Activated CD4-positive, alpha-beta T cell treated with anti-CD3 and anti-CD28 coated beads for 36 hours (primary cell): ENCODE measurements around the gene PADI6. TPM values are rescaled to one million over a fixed set of nuclear protein-coding genes. Genes with fewer than 3 reads are reported as not detected.

Experiments
- ATAC-seq: fragments of 200-7000 bp; cut with Tn5 transposase; one replicate; pipeline ENCODE4 v1.10.0; 2021; ENCODE audit warnings: mild to moderate bottlenecking, moderate library complexity
- CTCF ChIA-PET: fragments of 350-600 bp; sonication (Branson Sonifier 250); formaldehyde crosslinking; loops from one replicate; lab custom pipeline; 2021; ENCODE audit warnings: antibody characterized with exemption; lab: Charles Lee
- POLR2A ChIA-PET: fragments of 350-600 bp; sonication (Branson Sonifier 250); formaldehyde crosslinking; loops from one replicate; lab custom pipeline; 2021; ENCODE audit warnings: antibody characterized with exemption, inconsistent platforms; lab: Charles Lee
- DNase-seq: peaks from one replicate; pipeline ENCODE4 v3.0.0-alpha.2; 2020
- H3K27ac Mint-ChIP-seq: one replicate; pipeline ENCODE4 v1.8.0; 2021; ENCODE audit warnings: mixed read lengths
- H3K27me3 Mint-ChIP-seq: one replicate; pipeline ENCODE4 v1.8.0; 2021; ENCODE audit warnings: mixed read lengths
- H3K36me3 Mint-ChIP-seq: one replicate; pipeline ENCODE4 v1.8.0; 2021; ENCODE audit warnings: low read depth, mixed read lengths
- H3K4me1 Mint-ChIP-seq: one replicate; pipeline ENCODE4 v1.8.0; 2021; ENCODE audit warnings: mixed read lengths
- H3K4me3 Mint-ChIP-seq: one replicate; pipeline ENCODE4 v1.8.0; 2021; ENCODE audit warnings: mild to moderate bottlenecking, moderate library complexity, mixed read lengths
- H3K9me3 Mint-ChIP-seq: one replicate; pipeline ENCODE4 v1.8.0; 2021; ENCODE audit warnings: low read depth, mixed read lengths
- intact Hi-C, 2 experiments: fragments of 100-400 bp; cut with DNase I in 1 of 2; cut with micrococcal nuclease in 1 of 2; formaldehyde crosslinking; loops; one replicate each; pipeline versions ENCODE4 v1.14.2 to v1.15.1; 2022 to 2024; cut with DNase I, micrococcal nuclease
- total RNA-seq, 2 experiments: library from RNA; stranded (reverse); gene quantifications; one replicate each; pipeline ENCODE4 v1.2.3, GENCODE V29; 2021

Gene PADI6
- total RNA-seq, 2 experiments from 2014 or later = not detected

DNA sequence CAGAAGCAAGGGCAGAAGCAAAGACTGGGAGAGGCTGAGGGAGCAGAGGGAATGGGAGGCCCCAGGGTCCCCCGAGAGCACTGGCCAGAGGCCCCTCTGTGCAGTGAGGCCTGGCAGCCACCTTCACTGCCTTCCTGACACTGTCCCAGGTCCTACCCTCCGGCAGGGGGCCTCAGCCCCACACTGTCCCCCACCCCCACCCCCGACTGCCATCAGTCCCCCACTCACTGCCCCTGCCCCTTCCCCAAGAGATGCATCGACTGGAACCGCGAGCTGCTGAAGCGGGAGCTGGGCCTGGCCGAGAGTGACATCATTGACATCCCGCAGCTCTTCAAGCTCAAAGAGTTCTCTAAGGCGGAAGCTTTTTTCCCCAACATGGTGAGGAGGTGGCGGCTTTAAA, 13.0 kb upstream of the PADI6 start:
- H3K9me3 Mint-ChIP-seq = no peaks in the 10 kb centered on the region
- peaks cover 4% of the 10 kb centered on the region for H3K27me3 Mint-ChIP-seq
- H3K36me3 Mint-ChIP-seq = no peaks in the 10 kb centered on the region
- ATAC-seq (no peak), DNase-seq (no peak)
- ChIA-PET POLR2A (no interaction called here), CTCF (interaction anchor here (0.6 kb wide), 1 partner anchor 265 kb away, joined by 3 read pairs; no protein-coding TSS in a partner anchor)
- H3K4me1 Mint-ChIP-seq = peaks cover 6% of the 10 kb centered on the region
- intact Hi-C loops = no loop called here
- no peak overlapping the region for H3K27ac Mint-ChIP-seq
- no peak overlapping the region for H3K4me3 Mint-ChIP-seq

DNA sequence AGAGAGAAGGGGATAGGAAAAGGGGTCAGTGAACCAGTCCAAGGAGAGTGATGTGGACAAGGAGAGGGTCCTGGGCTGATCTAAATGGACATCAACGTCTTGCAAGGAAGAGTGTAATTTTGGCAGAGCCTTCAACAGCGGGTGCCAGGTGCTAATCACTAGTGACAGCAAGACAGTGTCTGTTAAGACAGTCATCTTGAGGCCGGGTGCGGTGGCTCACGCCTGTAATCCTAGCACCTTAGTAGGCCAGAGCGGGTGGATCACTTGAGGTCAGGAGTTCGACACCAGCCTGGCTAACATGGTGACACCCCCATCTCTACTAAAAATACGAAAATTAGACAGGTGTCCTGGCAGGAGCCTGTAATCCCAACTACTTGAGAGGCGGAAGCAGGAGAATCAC, 12.2 kb upstream of the PADI6 start:
- ChIA-PET POLR2A (no interaction called here), CTCF (no interaction called here)
- DNase-seq = no peak
- no peak for ATAC-seq
- Mint-ChIP-seq H3K27me3 (peaks cover 4% of the 10 kb centered on the region), H3K4me3 (no peak overlapping the region), H3K4me1 (peaks cover 6% of the 10 kb centered on the region), H3K36me3 (no peaks in the 10 kb centered on the region), H3K27ac (no peak overlapping the region), H3K9me3 (peaks cover 2% of the 10 kb centered on the region)
- intact Hi-C loops = no loop called here

DNA sequence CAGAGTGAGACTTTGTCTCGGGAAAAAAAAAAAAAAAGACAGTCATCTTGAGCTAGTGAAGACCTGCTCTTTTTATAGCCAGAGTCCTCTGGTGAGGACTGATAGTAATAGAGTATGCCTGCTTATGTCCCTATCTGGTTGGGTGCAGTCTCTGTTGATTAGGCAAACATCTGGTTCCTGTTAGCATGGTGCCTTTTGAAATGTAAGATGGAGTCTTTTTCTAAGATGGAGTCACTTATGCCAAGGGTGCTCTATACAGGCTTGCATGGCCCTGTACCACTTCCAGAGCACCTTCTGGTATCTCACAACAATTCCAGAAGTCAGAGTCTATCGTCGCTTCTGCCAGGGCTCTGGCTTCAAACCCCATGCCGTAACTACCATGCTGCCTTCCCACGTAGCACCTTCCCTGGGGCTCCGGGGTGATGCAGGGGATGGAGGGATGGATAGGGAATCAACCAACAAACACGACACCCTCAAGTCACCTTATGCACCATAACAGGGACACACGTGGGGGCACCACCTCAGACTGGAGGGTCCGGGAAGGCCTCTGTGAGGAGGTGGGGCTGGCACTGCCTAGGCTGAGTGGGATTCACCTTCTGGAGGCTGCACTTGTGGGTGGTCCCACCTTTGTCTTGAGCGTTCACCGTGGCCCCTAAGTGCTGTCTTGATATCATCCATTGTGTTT, 11.6 kb upstream of the PADI6 start:
- peaks cover 4% of the 10 kb centered on the region for H3K27me3 Mint-ChIP-seq
- ATAC-seq = no peak
- CTCF ChIA-PET = no interaction called here
- peaks cover 6% of the 10 kb centered on the region for H3K4me1 Mint-ChIP-seq
- intact Hi-C loops = no loop called here
- H3K27ac Mint-ChIP-seq = no peak overlapping the region
- no peak for DNase-seq
- peaks cover 2% of the 10 kb centered on the region for H3K9me3 Mint-ChIP-seq
- POLR2A ChIA-PET = no interaction called here
- H3K36me3 Mint-ChIP-seq = no peaks in the 10 kb centered on the region
- H3K4me3 Mint-ChIP-seq = no peak overlapping the region

- peaks cover 2% of the 10 kb centered on the region for H3K9me3 Mint-ChIP-seq
- peaks cover 2% of the 10 kb centered on the region for H3K4me1 Mint-ChIP-seq
- intact Hi-C loops = no loop called here
- ATAC-seq = no peak
- no peaks in the 10 kb centered on the region for H3K36me3 Mint-ChIP-seq
- no peak overlapping the region for H3K27ac Mint-ChIP-seq
- H3K27me3 Mint-ChIP-seq = peaks cover 4% of the 10 kb centered on the region
- POLR2A ChIA-PET = no interaction called here
- CTCF ChIA-PET = no interaction called here
- no peak overlapping the region for H3K4me3 Mint-ChIP-seq
- no peak for DNase-seq
Observed at GRCh38 chr1:17361687-17362086, 10.3 kb upstream of the PADI6 start.

GRCh38 chr1:17363351-17363750, 8.6 kb upstream of the PADI6 start:
- H3K27me3 Mint-ChIP-seq = peaks cover 4% of the 10 kb centered on the region
- H3K4me3 Mint-ChIP-seq = no peak overlapping the region
- intact Hi-C loops = no loop called here
- DNase-seq = no peak
- ChIA-PET CTCF (interaction anchor here (0.8 kb wide), 1 partner anchor 8 kb away, joined by 3 read pairs; no protein-coding TSS in a partner anchor), POLR2A (no interaction called here)
- H3K9me3 Mint-ChIP-seq = peaks cover 2% of the 10 kb centered on the region
- H3K36me3 Mint-ChIP-seq = no peaks in the 10 kb centered on the region
- no peaks in the 10 kb centered on the region for H3K4me1 Mint-ChIP-seq
- no peak overlapping the region for H3K27ac Mint-ChIP-seq
- no peak for ATAC-seq

DNA sequence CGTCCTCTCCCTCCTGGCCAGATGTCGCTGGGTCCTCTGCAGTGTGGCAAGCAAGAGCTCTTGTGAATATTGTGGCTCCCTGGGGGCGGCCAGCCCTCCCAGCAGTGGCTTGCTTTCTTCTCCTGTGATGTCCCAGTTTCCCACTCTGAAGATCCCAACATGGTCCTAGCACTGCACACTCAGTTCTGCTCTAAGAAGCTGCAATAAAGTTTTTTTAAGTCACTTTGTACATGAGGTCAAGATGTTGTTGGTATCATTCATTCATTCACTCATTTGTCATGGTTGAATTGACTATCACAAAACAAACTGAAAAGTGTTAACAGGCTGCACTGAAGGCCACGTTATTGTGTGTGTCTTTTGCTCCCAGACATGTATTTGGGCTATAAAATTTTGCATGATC, 8.2 kb upstream of the PADI6 start:
- ChIA-PET POLR2A (no interaction called here), CTCF (no interaction called here)
- DNase-seq (no peak), ATAC-seq (no peak)
- Mint-ChIP-seq H3K27me3 (peaks cover 4% of the 10 kb centered on the region), H3K4me1 (no peaks in the 10 kb centered on the region), H3K27ac (no peak overlapping the region), H3K9me3 (peaks cover 2% of the 10 kb centered on the region), H3K36me3 (no peaks in the 10 kb centered on the region), H3K4me3 (no peak overlapping the region)
- intact Hi-C loops = no loop called here

DNA sequence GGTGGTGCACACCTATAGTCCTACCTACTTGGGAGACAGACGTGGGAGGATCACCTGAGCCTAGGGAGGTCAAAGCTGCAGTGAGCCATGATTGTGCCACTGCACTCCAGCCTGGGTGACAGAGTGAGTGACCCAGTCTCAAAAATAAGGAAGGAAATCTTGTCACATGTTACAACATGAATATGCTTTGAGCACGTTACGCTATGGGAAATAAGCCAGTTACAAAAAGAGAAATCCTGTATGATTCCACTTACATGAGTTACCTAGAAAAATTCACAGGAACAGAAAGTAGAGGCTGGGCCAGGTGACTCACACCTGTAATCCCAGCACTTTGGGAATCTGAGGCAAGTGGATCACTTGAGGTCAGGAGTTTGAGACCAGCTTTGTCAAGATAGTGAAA, 6.7 kb upstream of the PADI6 start:
- peaks cover 4% of the 10 kb centered on the region for H3K27me3 Mint-ChIP-seq
- intact Hi-C loops = no loop called here
- H3K4me3 Mint-ChIP-seq = no peak overlapping the region
- H3K27ac Mint-ChIP-seq = no peak overlapping the region
- H3K36me3 Mint-ChIP-seq = no peaks in the 10 kb centered on the region
- DNase-seq = no peak
- no peaks in the 10 kb centered on the region for H3K4me1 Mint-ChIP-seq
- no peak for ATAC-seq
- H3K9me3 Mint-ChIP-seq = peaks cover 2% of the 10 kb centered on the region
- POLR2A ChIA-PET = no interaction called here
- CTCF ChIA-PET = no interaction called here

DNA sequence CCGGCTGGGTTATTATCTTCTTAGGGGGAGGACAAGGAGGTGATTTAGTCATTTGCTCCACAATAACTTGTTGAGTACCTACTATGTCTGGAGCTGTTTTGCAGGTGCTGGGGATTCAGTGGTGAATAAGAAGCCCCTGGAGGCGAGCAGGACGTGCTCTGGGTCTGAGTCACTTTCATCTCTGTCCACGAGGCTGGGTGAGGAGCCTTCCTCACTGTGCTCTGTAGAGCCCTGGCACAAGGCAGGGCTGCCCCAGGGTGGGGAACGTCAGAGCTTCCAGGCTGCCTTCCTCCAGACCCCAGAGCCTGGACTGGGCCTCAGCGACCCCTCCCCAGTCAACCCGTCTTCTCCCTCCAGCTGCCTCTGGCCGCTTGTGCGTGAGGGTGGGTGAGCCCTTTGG, 2.5 kb upstream of the PADI6 start:
- DNase-seq = no peak
- Mint-ChIP-seq H3K27me3 (no peaks in the 10 kb centered on the region), H3K27ac (no peak overlapping the region), H3K36me3 (no peaks in the 10 kb centered on the region), H3K4me1 (no peaks in the 10 kb centered on the region), H3K9me3 (peaks cover under 1% of the 10 kb centered on the region), H3K4me3 (no peak overlapping the region)
- ATAC-seq = no peak
- CTCF ChIA-PET = no interaction called here
- intact Hi-C loops = no loop called here
- POLR2A ChIA-PET = no interaction called here

- no peaks in the 10 kb centered on the region for H3K36me3 Mint-ChIP-seq
- H3K4me3 Mint-ChIP-seq = no peak overlapping the region
- DNase-seq = no peak
- H3K4me1 Mint-ChIP-seq = no peaks in the 10 kb centered on the region
- no peaks in the 10 kb centered on the region for H3K27me3 Mint-ChIP-seq
- ChIA-PET POLR2A (no interaction called here), CTCF (no interaction called here)
- ATAC-seq = no peak
- intact Hi-C loops = no loop called here
- no peak overlapping the region for H3K27ac Mint-ChIP-seq
- no peaks in the 10 kb centered on the region for H3K9me3 Mint-ChIP-seq
Observed at GRCh38 chr1:17370618-17371017, 1.4 kb upstream of the PADI6 start.

DNA sequence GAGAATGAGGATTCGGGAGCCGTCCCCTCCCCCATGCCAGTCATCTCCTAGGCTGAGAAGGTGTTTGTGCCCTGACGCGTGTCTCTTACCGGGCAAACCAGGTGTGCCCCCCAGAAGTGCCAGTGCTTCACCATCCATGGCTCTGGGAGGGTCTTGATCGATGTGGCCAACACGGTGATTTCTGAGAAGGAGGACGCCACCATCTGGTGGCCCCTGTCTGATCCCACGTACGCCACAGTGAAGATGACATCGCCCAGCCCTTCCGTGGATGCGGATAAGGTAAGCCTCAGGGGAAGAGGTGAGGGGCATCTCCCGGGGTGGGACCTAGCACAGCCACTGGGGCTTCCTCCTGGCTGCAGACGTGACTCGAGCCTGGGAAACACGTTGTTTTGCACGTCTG, 959 bp downstream of the PADI6 start:
- no peaks in the 10 kb centered on the region for H3K9me3 Mint-ChIP-seq
- intact Hi-C loops = no loop called here
- no peaks in the 10 kb centered on the region for H3K4me1 Mint-ChIP-seq
- ChIA-PET CTCF (no interaction called here), POLR2A (no interaction called here)
- ATAC-seq = no peak
- no peak overlapping the region for H3K27ac Mint-ChIP-seq
- DNase-seq = no peak
- peaks cover 2% of the 10 kb centered on the region for H3K27me3 Mint-ChIP-seq
- H3K4me3 Mint-ChIP-seq = no peak overlapping the region
- no peaks in the 10 kb centered on the region for H3K36me3 Mint-ChIP-seq

GRCh38 chr1:17375651-17376050, 3.7 kb downstream of the PADI6 start:
- Mint-ChIP-seq H3K9me3 (no peaks in the 10 kb centered on the region), H3K36me3 (no peaks in the 10 kb centered on the region), H3K4me3 (no peak overlapping the region), H3K27ac (no peak overlapping the region), H3K27me3 (peaks cover 3% of the 10 kb centered on the region), H3K4me1 (no peaks in the 10 kb centered on the region)
- intact Hi-C loops = no loop called here
- DNase-seq (no peak), ATAC-seq (no peak)
- POLR2A ChIA-PET = no interaction called here
- CTCF ChIA-PET = interaction anchor here (0.6 kb wide), 1 partner anchor 564 kb away, joined by 3 read pairs; no protein-coding TSS in a partner anchor

- CTCF ChIA-PET = no interaction called here
- DNase-seq = no peak
- intact Hi-C loops = no loop called here
Observed at GRCh38 chr1:17377325-17377953, 5.4 kb downstream of the PADI6 start.

More at GRCh38 chr1:17377325-17377953, 5.4 kb downstream of the PADI6 start:
- no peak overlapping the region for H3K4me3 Mint-ChIP-seq
- POLR2A ChIA-PET = no interaction called here
- H3K36me3 Mint-ChIP-seq = no peaks in the 10 kb centered on the region
- no peaks in the 10 kb centered on the region for H3K9me3 Mint-ChIP-seq
- no peak overlapping the region for H3K27ac Mint-ChIP-seq
- ATAC-seq = no peak
- no peaks in the 10 kb centered on the region for H3K4me1 Mint-ChIP-seq
- H3K27me3 Mint-ChIP-seq = peaks cover 4% of the 10 kb centered on the region
